Transverse colon (tissue), 4 donors: Measurements from ENCODE around the gene BCCIP.

Source experiments
- CTCF ChIP-seq, 5 experiments: fragments of 200-600 bp in 3 of 5; fragments of 450-650 bp in 2 of 5; sonication (generic) in 3 of 5; IDR thresholded peaks; 1 replicate in 2 of 5; 2 replicates in 3 of 5; pipeline ENCODE4 v1.5.1; 2016 to 2017; ENCODE audit warnings: antibody characterized with exemption in 5 of 5, inconsistent platforms in 3 of 5, mild to moderate bottlenecking in 2 of 5, moderate library complexity in 1 of 5
- EP300 ChIP-seq: sonication (generic); formaldehyde crosslinking; IDR thresholded peaks from one replicate; pipeline ENCODE4 v1.6.1; 2017; ENCODE audit warnings: antibody characterized with exemption, low read depth
- POLR2A ChIP-seq: fragments of 450-650 bp; IDR thresholded peaks from one replicate; pipeline ENCODE4 v1.6.1; 2016; ENCODE audit warnings: antibody characterized with exemption, mild to moderate bottlenecking, moderate library complexity
- POLR2AphosphoS5 ChIP-seq, 3 donors: sonication (generic); formaldehyde crosslinking; IDR thresholded peaks; one replicate each; pipeline ENCODE4 v1.6.1; 2016; ENCODE audit warnings: antibody characterized with exemption in 3 of 3

GRCh38 chr10:125788156-125789034, 35.0 kb upstream of the BCCIP start:
- no peak for TF ChIP-seq POLR2A
- no peak for TF ChIP-seq CTCF (IDR thresholded peaks at IDR 0.05)
- TF ChIP-seq POLR2AphosphoS5 (IDR thresholded peaks at IDR 0.05), result no peak
- TF ChIP-seq EP300, result no peak
